Subcutaneous abdominal adipose tissue (tissue), 5 donors: ENCODE data around the gene FGF19.

Experiments used
- H3K27ac ChIP-seq: one replicate; pipeline ENCODE4 v1.7.0; 2013; ENCODE audit warnings: low read depth, mild to moderate bottlenecking, inconsistent platforms, low read length, moderate library complexity
- H3K27me3 ChIP-seq, 5 donors: one replicate each; pipeline ENCODE4 v1.7.0; 2013; ENCODE audit warnings: low read length in 5 of 5, inconsistent platforms in 1 of 5; ENCODE audit not compliant: control insufficient read depth in 5 of 5, insufficient read depth in 4 of 5
- H3K36me3 ChIP-seq, 5 donors: one replicate each; pipeline ENCODE4 v1.7.0; 2013; ENCODE audit warnings: low read length in 5 of 5; ENCODE audit not compliant: control insufficient read depth in 5 of 5, insufficient read depth in 5 of 5
- H3K4me1 ChIP-seq, 5 donors: one replicate each; pipeline ENCODE4 v1.7.0; 2013; ENCODE audit warnings: low read length in 5 of 5, mild to moderate bottlenecking in 3 of 5, moderate library complexity in 1 of 5; ENCODE audit not compliant: control insufficient read depth in 5 of 5, insufficient read depth in 5 of 5
- H3K4me3 ChIP-seq, 5 donors: one replicate each; pipeline ENCODE4 v1.7.0; 2013; ENCODE audit warnings: low read length in 5 of 5, low read depth in 1 of 5
- H3K9ac ChIP-seq, 5 donors: one replicate each; pipeline ENCODE4 v1.7.0; 2013; ENCODE audit warnings: low read length in 5 of 5, mild to moderate bottlenecking in 4 of 5, moderate library complexity in 3 of 5
- H3K9me3 ChIP-seq, 5 donors: one replicate each; pipeline ENCODE4 v1.7.0; 2013; ENCODE audit warnings: low read length in 5 of 5; ENCODE audit not compliant: control insufficient read depth in 5 of 5
- donor health status: healthy.
- donor health status: healthy.
- donor health status: healthy.
- donor health status: healthy.
- donor health status: healthy.

The FGF19 gene

DNA sequence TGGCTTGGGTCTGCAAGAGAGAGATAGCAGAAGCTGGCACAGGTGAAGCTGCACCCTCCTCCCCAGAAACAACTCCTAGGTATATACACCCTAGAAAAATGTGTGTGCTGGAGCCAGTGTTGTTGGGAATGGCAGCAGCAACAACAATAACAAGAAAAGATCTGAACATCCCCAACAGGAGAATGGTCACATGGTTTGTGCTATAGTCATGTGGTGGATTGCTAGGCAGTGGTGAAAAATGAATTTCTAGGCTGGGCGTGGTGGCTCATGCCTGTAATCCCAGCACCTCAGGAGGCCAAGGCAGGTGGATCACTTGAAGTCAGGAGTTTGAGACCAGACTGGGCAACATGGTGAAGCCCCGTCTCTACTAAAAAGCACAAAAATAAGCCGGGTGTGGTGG lies 31.0 kb upstream of the FGF19 start:
- Histone ChIP-seq H3K27me3 (peaks cover 6 to 37% (median 19%) of the 10 kb centered on the region in 5 donors), H3K27ac (no peak overlapping the region), H3K4me1 (no peaks in the 10 kb centered on the region), H3K9ac (no peak overlapping the region), H3K9me3 (peaks cover 3 to 29% (median 25%) of the 10 kb centered on the region in 5 donors), H3K4me3 (no peak overlapping the region), H3K36me3 (no peaks in the 10 kb centered on the region)

DNA sequence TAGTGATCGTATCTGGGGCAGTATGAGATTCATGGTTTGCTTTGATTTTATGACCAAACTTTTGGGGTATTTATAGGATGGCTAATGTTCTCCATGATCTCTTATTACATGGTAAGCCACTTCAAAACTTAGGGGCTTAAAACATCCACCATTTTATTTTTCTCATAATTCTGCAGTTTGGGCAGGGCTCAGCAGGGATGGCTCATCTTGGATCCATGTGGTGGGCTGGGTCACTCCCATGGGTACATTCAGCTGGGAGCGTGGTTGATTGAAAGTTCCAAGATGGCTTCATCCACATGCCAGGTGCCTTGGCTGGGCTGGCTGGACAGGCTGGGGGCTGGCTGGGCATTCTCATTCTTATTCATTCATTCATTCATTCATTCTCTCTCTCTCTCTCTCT lies 30.5 kb upstream of the FGF19 start:
- no peak overlapping the region for H3K4me3 ChIP-seq
- no peaks in the 10 kb centered on the region for H3K36me3 ChIP-seq
- no peak overlapping the region for H3K9ac ChIP-seq
- no peak overlapping the region for H3K27ac ChIP-seq
- no peaks in the 10 kb centered on the region for H3K4me1 ChIP-seq
- H3K27me3 ChIP-seq = peaks cover 6 to 40% (median 20%) of the 10 kb centered on the region in 5 donors
- peaks cover 3 to 26% (median 25%) of the 10 kb centered on the region in 5 donors for H3K9me3 ChIP-seq

DNA sequence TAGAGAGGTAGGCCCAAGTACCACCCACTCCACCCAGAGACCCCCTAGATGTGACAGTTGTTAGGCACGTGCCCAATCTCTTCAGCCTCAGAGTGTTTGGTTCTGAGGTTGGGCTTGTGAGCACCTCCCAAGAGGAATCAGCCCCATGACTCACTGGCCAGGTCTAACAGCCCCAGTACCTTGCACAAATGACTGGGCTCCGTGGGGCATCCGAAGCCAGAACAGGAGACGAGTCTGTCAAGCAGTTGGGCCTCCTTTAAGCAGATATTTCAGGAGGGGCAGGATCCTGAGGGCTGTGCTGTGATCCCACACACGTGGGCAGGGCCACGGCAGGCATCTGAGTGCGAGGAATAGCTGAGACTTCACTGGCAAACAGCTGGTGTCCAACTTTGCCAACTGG lies 29.1 kb upstream of the FGF19 start:
- Histone ChIP-seq H3K27me3 (peaks cover 12 to 49% (median 27%) of the 10 kb centered on the region in 5 donors), H3K27ac (no peak overlapping the region), H3K9ac (no peak overlapping the region), H3K4me3 (no peak overlapping the region), H3K4me1 (peaks cover 0 to 6% (median 0%) of the 10 kb centered on the region in 5 donors), H3K36me3 (no peaks in the 10 kb centered on the region), H3K9me3 (peaks cover 3 to 14% (median 12%) of the 10 kb centered on the region in 5 donors)

DNA sequence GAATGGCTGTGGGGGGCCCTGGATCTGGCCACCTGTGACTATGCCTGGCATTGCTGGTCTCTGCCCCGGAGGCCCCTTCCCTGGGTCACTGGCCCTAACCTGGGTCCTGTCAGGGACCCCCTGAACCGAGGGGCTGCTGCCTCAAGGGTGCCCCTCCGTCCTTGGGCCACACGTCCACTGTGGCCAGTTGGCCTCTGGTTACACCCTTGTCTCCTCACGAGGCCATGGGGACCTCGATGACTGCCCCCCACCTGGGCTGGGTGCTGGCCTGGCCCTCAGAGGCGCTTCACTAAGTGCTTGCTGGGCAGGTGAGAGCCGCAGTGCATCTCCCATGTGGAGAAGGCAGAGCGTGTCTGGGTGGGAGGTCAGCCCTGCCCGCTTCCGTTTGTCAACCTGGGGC lies 27.3 kb upstream of the FGF19 start:
- Histone ChIP-seq H3K27ac (no peak overlapping the region), H3K9ac (no peak overlapping the region), H3K4me3 (no peak overlapping the region), H3K9me3 (peaks cover 3 to 14% (median 11%) of the 10 kb centered on the region in 5 donors), H3K27me3 (peaks cover 18 to 65% (median 45%) of the 10 kb centered on the region in 5 donors), H3K4me1 (peaks cover 0 to 6% (median 0%) of the 10 kb centered on the region in 5 donors), H3K36me3 (no peaks in the 10 kb centered on the region)

DNA sequence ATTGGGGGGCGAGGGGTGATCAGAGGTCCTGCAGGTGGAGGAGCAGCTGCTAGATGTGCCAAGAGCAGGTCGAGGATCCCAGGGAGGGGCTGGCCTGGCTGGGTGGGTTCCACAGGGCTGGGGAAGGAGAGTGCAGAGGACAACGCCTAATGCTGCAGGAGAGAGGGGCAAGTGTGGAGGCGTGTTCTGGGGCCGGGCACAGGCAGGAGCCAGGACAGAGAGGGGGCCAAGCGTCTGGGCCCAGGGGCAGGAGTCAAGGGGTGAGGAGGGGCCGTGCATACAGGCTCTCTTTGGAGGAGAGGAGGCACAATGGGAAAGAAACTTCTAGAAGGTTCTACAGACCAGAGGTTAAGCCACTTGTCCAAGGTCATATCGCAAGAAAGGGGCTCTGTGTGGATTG lies 26.7 kb upstream of the FGF19 start:
- Histone ChIP-seq H3K36me3 (no peaks in the 10 kb centered on the region), H3K4me3 (no peak overlapping the region), H3K4me1 (peaks cover 0 to 6% (median 0%) of the 10 kb centered on the region in 5 donors), H3K9me3 (peaks cover 3 to 14% (median 11%) of the 10 kb centered on the region in 5 donors), H3K27ac (no peak overlapping the region), H3K27me3 (peaks cover 21 to 71% (median 48%) of the 10 kb centered on the region in 5 donors), H3K9ac (no peak overlapping the region)

DNA sequence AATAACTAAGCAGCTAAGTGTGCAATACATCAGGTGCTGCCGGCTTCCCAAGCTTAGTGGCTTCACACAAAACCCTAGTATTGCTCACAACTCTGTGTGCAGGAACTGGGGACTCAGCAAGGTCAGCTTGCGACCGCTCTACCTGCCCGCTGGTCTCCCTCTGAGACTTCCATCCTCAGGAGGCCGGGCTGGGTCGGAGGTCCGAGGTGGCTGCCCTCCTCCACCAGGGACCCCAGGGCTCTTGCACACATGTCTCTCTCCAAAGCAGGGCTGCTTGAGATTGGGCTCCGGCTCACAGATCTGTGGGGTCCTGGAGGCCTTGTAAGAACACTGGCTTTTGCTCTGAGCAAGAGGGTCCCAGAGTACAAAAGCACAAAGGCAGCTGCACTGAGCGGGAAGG lies 25.4 kb upstream of the FGF19 start:
- H3K9me3 ChIP-seq = peaks cover 0 to 5% (median 3%) of the 10 kb centered on the region in 5 donors
- H3K9ac ChIP-seq = no peak overlapping the region
- H3K27ac ChIP-seq = no peak overlapping the region
- H3K4me1 ChIP-seq = peaks cover 0 to 6% (median 0%) of the 10 kb centered on the region in 5 donors
- H3K36me3 ChIP-seq = no peaks in the 10 kb centered on the region
- H3K27me3 ChIP-seq = peaks cover 21 to 79% (median 50%) of the 10 kb centered on the region in 5 donors
- no peak overlapping the region for H3K4me3 ChIP-seq

DNA sequence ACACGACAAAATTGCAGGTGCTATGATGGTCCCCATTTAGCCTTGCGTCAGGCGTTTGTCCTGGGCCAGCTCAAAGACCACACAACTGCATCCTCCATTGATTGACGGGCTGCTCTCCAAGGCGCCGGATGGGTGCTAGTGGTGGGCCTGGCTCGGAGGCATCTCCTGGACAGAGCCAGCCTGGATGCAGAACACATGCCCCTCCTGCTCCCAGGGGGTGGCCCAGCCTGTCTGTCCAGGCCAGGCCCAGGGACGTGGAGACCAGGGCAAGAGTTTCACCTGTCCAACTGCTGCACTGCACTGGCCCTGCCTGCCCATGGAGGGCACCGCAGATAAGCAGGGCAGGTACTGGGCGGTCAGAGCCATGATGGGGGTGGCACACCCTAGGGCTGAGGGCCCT lies 23.4 kb upstream of the FGF19 start:
- no peak overlapping the region for H3K4me3 ChIP-seq
- H3K27me3 ChIP-seq = peaks cover 27 to 76% (median 52%) of the 10 kb centered on the region in 5 donors
- no peak overlapping the region for H3K9ac ChIP-seq
- H3K27ac ChIP-seq = no peak overlapping the region
- peaks cover 0 to 6% (median 0%) of the 10 kb centered on the region in 5 donors for H3K4me1 ChIP-seq
- H3K36me3 ChIP-seq = no peaks in the 10 kb centered on the region
- H3K9me3 ChIP-seq = no peaks in the 10 kb centered on the region

DNA sequence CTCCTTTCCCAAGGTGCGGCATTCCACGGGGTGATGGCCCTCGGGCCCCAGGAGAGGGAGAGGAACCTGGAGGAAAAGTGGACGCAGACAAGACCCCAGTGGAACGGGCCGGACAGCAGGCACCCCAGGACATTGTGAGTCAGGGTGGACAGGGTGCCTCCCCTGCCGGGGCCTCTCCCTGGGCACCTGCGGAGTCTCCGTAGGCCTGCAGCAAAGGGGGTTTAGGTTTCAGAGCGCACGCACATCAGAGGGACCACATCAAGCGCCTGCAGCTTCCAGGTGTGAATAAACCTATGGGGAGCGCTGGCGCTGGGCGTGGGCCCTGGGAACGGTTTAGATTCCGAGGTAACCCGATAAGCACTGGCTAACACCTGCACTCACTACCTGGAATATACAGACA lies 22.7 kb upstream of the FGF19 start:
- Histone ChIP-seq H3K4me1 (peaks cover 0 to 6% (median 0%) of the 10 kb centered on the region in 5 donors), H3K4me3 (no peak overlapping the region), H3K27me3 (peaks cover 35 to 76% (median 54%) of the 10 kb centered on the region in 5 donors), H3K9ac (no peak overlapping the region), H3K27ac (no peak overlapping the region), H3K9me3 (no peaks in the 10 kb centered on the region), H3K36me3 (no peaks in the 10 kb centered on the region)

DNA sequence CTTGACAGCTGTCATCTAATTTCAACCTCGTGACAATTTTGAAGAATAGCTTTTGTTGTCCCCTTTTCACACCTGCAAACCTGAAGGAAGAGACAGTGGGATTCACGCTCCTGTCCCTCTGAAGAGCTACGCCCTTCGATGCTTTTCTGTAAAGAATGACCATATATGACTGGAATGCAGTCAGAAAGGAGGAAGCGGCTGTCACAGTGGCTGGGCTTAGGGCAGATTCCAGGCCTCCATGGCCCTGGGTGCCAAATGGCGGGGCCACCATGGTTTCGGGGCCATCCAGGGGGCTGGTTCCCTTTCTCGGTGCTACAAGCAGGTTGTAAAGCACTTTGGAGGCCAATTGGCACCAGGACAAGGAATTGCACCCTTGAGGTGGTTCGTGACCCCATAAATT lies 22.2 kb upstream of the FGF19 start:
- Histone ChIP-seq H3K27me3 (peaks cover 35 to 76% (median 51%) of the 10 kb centered on the region in 5 donors), H3K36me3 (no peaks in the 10 kb centered on the region), H3K4me3 (no peak overlapping the region), H3K9ac (no peak overlapping the region), H3K9me3 (no peaks in the 10 kb centered on the region), H3K27ac (no peak overlapping the region), H3K4me1 (peaks cover 0 to 6% (median 0%) of the 10 kb centered on the region in 5 donors)

DNA sequence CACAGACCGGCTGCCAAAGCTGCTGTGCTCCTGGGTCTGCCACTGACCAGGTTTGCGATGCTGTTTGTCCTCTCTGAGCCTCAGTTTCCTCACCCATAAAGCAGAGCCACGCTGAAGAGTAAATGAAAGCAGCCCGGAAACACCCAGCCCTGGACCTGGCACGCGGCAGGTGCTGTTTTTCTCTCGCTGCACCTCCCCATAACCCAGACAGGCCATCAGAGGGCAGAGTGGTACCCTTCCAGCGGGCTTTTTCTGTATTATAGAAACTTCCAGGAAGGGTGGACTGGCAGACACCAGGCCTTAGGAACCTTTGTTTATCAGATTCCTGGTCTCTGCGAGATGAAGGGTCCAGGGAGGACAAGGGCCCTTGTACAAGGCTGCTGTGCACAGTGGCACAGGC lies 17.9 kb upstream of the FGF19 start:
- peaks cover 43 to 82% (median 64%) of the 10 kb centered on the region in 5 donors for H3K27me3 ChIP-seq
- peaks cover 0 to 7% (median 0%) of the 10 kb centered on the region in 5 donors for H3K4me1 ChIP-seq
- H3K27ac ChIP-seq = no peak overlapping the region
- no peaks in the 10 kb centered on the region for H3K9me3 ChIP-seq
- no peak overlapping the region for H3K9ac ChIP-seq
- no peak overlapping the region for H3K4me3 ChIP-seq
- no peaks in the 10 kb centered on the region for H3K36me3 ChIP-seq
